Progenitor cell of endocrine pancreas (in vitro differentiated cells): ENCODE measurements around the gene SRI. TPM values are rescaled to one million over a fixed set of nuclear protein-coding genes. Genes with fewer than 3 reads are reported as not detected.
A peak's percentile ranks its signal among the peaks of the same experiment; 100 is the strongest.
"Not testable (repeated sequence)": the region's sequence is repeated elsewhere in the genome, so short reads cannot be mapped to it uniquely, and the experiment has no call there.

ENCODE experiments used
- DNase-seq: peaks from one replicate; pipeline ENCODE4 v3.0.0; 2021; ENCODE audit warnings: low spot score; ENCODE audit not compliant: unreplicated experiment
- H3K27ac Mint-ChIP-seq: 2 replicates; pipeline ENCODE4 v1.8.0; 2021; ENCODE audit warnings: mild to moderate bottlenecking, moderate library complexity, mixed read lengths
- H3K27me3 Mint-ChIP-seq: 2 replicates; pipeline ENCODE4 v1.8.0; 2021; ENCODE audit warnings: mixed read lengths
- H3K36me3 Mint-ChIP-seq: 2 replicates; pipeline ENCODE4 v1.8.0; 2022; ENCODE audit warnings: mixed read lengths; ENCODE audit not compliant: insufficient read depth
- H3K4me1 Mint-ChIP-seq: 2 replicates; pipeline ENCODE4 v1.8.0; 2021; ENCODE audit warnings: low read depth, mixed read lengths
- H3K4me3 Mint-ChIP-seq: 2 replicates; pipeline ENCODE4 v1.8.0; 2021; ENCODE audit warnings: low read depth, mild to moderate bottlenecking, moderate library complexity, mixed read lengths
- H3K9me3 Mint-ChIP-seq: 2 replicates; pipeline ENCODE4 v1.8.0; 2021; ENCODE audit warnings: low read depth, mixed read lengths
- total RNA-seq: library from RNA; stranded (reverse); gene quantifications from 2 replicates; pipeline ENCODE4 v1.2.1, GENCODE V29; 2021
- TF ChIP-seq, protein P1 (sequence below): fragments of 200-600 bp; sonication (generic); IDR thresholded peaks from one replicate; pipeline ENCODE4 v1.5.0; 2021; ENCODE audit warnings: antibody characterized with exemption, mild to moderate bottlenecking; ENCODE audit not compliant: unreplicated experiment

Gene SRI
- total RNA-seq, 1 donor from 2014 or later: 126 TPM

DNA sequence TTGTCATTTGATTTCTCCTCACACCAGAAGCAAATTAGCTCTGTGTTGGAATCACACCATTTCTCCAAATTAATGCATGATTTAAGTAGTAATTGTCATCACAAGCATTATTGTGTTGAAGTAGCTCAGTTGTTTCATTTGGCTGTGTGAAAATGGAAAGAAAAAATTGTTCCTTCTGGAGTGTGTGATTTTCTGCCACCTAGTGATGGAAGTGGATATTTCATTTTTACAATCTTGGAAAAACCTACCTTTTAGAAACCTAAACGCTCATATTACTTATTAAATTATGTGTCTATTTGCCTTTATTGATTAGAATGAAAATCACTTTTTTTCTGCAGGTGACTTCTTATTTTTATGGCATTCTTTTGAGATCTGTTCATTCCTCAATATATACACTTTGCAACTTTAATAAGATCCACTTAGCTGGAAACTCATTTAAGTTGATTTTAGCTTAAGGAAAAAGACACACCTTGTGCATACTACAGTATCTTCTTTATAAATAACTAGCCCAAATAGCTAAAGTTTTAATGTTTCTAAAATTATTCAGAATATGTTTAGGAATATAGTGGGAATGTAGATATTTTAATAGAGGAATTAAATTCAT lies 50.0 kb downstream of the SRI start:
- H3K27ac Mint-ChIP-seq: no peak overlapping the region
- H3K4me1 Mint-ChIP-seq: no peaks in the 10 kb centered on the region
- no peak overlapping the region for H3K4me3 Mint-ChIP-seq
- no peaks in the 10 kb centered on the region for H3K9me3 Mint-ChIP-seq
- TF ChIP-seq, protein P1, sequence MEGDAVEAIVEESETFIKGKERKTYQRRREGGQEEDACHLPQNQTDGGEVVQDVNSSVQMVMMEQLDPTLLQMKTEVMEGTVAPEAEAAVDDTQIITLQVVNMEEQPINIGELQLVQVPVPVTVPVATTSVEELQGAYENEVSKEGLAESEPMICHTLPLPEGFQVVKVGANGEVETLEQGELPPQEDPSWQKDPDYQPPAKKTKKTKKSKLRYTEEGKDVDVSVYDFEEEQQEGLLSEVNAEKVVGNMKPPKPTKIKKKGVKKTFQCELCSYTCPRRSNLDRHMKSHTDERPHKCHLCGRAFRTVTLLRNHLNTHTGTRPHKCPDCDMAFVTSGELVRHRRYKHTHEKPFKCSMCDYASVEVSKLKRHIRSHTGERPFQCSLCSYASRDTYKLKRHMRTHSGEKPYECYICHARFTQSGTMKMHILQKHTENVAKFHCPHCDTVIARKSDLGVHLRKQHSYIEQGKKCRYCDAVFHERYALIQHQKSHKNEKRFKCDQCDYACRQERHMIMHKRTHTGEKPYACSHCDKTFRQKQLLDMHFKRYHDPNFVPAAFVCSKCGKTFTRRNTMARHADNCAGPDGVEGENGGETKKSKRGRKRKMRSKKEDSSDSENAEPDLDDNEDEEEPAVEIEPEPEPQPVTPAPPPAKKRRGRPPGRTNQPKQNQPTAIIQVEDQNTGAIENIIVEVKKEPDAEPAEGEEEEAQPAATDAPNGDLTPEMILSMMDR: peak; percentile 67
- DNase-seq: no peak
- no peaks in the 10 kb centered on the region for H3K27me3 Mint-ChIP-seq
- H3K36me3 Mint-ChIP-seq: no peaks in the 10 kb centered on the region

DNA sequence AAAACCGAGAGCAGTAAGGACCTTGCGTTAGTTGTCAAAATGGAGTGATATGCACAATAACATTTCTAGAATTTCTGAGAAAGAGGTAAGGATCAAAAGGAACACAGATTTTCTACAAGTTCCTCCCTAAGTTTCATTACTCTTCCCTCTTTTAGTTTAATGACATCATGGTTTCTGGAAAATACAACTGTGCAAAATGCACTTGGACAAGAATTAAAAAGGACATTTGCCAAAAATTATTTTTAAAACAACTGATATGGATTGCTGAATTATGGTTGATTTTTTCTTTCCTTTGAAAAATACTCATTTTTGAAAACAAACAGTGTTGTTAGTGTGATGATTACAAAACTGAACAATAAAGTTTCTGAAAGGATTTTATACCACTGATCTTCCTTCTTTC lies 52.1 kb downstream of the SRI start:
- no peak for DNase-seq
- H3K36me3 Mint-ChIP-seq: no peaks in the 10 kb centered on the region
- no peak overlapping the region for H3K4me3 Mint-ChIP-seq
- no peak overlapping the region for H3K27ac Mint-ChIP-seq
- no peaks in the 10 kb centered on the region for H3K4me1 Mint-ChIP-seq
- H3K9me3 Mint-ChIP-seq: no peaks in the 10 kb centered on the region
- no peaks in the 10 kb centered on the region for H3K27me3 Mint-ChIP-seq
- TF ChIP-seq, protein P1: no peak

DNA sequence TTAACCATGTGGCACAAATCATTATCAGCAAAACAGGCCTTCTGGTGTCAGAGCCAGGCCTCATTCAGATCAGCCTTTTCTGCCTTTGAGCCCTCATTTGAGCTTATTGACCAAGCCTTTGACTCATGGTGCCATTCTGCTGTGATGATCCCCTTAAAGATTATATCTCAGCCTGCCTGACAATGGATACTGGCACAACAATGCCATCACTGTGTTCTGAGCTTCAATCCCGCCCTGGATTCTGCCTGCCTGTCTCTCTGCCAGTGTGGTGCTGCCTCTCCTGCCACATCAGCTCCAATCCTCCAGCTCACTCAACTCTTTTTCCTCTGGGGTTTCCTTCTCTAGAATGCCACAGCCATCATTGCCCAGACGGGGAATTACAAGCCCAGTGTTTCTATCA lies 52.6 kb downstream of the SRI start:
- H3K4me1 Mint-ChIP-seq: no peaks in the 10 kb centered on the region
- TF ChIP-seq, protein P1: no peak
- no peaks in the 10 kb centered on the region for H3K36me3 Mint-ChIP-seq
- no peaks in the 10 kb centered on the region for H3K27me3 Mint-ChIP-seq
- H3K4me3 Mint-ChIP-seq: no peak overlapping the region
- no peaks in the 10 kb centered on the region for H3K9me3 Mint-ChIP-seq
- no peak for DNase-seq
- H3K27ac Mint-ChIP-seq: no peak overlapping the region

DNA sequence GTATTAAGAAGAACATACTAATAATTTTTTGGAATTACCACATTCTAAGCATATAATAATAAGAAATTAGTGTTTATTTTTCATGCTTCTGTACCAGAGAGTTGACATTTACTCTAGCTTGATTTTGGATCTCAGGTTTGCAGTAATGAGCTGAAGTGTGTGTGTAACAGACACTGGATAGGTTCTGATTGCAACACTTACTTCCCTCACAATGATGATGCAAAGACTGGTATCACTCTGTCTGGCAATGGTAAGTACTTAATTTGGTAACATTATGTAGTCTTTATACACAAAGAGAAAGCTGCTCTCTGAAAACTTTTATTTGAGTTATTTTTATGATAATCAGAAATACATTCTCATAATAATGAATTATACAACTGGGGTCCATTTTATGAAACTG lies 54.1 kb downstream of the SRI start:
- Mint-ChIP-seq H3K27ac (no peak overlapping the region), H3K4me3 (no peak overlapping the region), H3K36me3 (no peaks in the 10 kb centered on the region), H3K27me3 (no peaks in the 10 kb centered on the region), H3K4me1 (no peaks in the 10 kb centered on the region), H3K9me3 (peaks cover 6% of the 10 kb centered on the region)
- TF ChIP-seq, protein P1: no peak
- no peak for DNase-seq

DNA sequence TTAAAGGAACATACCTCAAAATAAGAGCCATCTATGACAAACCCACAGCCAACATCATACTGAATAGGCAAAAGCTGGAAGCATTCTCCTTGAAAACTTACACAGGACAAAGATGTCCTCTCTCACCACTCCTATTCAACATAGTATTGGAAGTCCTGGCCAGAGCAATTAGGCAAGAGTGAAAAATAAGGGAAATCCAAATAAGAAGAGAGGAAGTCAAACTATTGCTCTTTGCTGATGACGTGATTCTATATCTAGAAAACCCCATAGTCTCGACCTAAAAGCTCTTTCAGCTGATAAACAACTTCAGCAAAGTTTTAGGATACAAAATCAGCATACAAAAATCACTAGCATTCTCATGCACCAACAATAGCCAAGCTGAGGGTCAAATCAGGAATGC lies 60.1 kb downstream of the SRI start:
- H3K9me3 Mint-ChIP-seq: peaks cover 35% of the 10 kb centered on the region
- not testable (repeated sequence) for H3K27ac Mint-ChIP-seq, DNase-seq, H3K4me1 Mint-ChIP-seq, H3K27me3 Mint-ChIP-seq, H3K4me3 Mint-ChIP-seq
- H3K36me3 Mint-ChIP-seq: peaks cover 34% of the 10 kb centered on the region

DNA sequence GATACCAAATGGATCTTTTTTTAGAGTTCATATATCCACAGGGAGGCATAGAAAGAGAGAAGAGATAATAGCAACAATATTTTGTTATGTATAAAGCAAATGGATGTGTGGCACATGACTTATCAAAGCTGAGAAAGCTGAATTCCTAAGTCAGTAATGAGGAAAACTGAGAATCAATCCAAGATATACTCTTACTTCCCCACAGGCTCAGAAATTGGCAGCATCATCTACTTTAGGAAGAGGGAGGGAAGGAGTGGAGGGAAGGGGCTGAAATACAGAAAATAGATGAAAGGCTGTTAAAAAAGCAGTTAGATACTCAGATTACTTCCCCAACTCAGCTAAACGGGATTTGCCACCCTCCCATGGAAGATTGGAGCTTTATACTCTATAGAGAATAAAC lies 63.5 kb downstream of the SRI start:
- Mint-ChIP-seq H3K9me3 (peaks cover 32% of the 10 kb centered on the region), H3K27ac (no peak overlapping the region), H3K4me3 (no peak overlapping the region), H3K36me3 (peaks cover 37% of the 10 kb centered on the region), H3K4me1 (peaks cover 3% of the 10 kb centered on the region), H3K27me3 (peaks cover 3% of the 10 kb centered on the region)
- no peak for DNase-seq
- TF ChIP-seq, protein P1: no peak
